DMS153 (cell line): ENCODE data around the gene NHLRC2.
A peak's percentile ranks its signal among the peaks of the same experiment; 100 is the strongest.
"Not testable (repeated sequence)": the region's sequence is repeated elsewhere in the genome, so short reads cannot be mapped to it uniquely, and the experiment has no call there.

Experiments used
- DNase-seq: peaks from one replicate; lab custom pipeline; 2025; lab: John Stamatoyannopoulos, UW

The NHLRC2 gene

GRCh38 chr10:113941140-113941539 lies 86.7 kb downstream of the NHLRC2 start:
- DNase-seq, result no peak

GRCh38 chr10:113943196-113943595 lies 88.7 kb downstream of the NHLRC2 start:
- DNase-seq, result not testable (repeated sequence)

GRCh38 chr10:113945075-113945686 lies 90.7 kb downstream of the NHLRC2 start:
- DNase-seq, result no peak

- no peak for DNase-seq
Observed at GRCh38 chr10:113945687-113946085, 91.2 kb downstream of the NHLRC2 start.

- no peak for DNase-seq
Observed at GRCh38 chr10:113947184-113948041, 93.0 kb downstream of the NHLRC2 start.

GRCh38 chr10:113948048-113948447 lies 93.6 kb downstream of the NHLRC2 start:
- DNase-seq, result no peak

- no peak for DNase-seq
Observed at GRCh38 chr10:113950268-113950667, 95.8 kb downstream of the NHLRC2 start.

- no peak for DNase-seq
Observed at GRCh38 chr10:113953505-113954272, 99.2 kb downstream of the NHLRC2 start.

- DNase-seq, result no peak
Observed at GRCh38 chr10:113954409-113954808, 99.9 kb downstream of the NHLRC2 start.

GRCh38 chr10:113957013-113957412 lies 102.6 kb downstream of the NHLRC2 start:
- DNase-seq, result no peak

- peak; percentile 84 for DNase-seq
Observed at GRCh38 chr10:113958631-113959382, 104.3 kb downstream of the NHLRC2 start.

- DNase-seq, result peak; percentile 81
Observed at GRCh38 chr10:113959383-113959760, 104.9 kb downstream of the NHLRC2 start.

GRCh38 chr10:113960617-113961181 lies 106.2 kb downstream of the NHLRC2 start:
- peak; percentile 93 for DNase-seq

GRCh38 chr10:113961182-113962031 lies 106.9 kb downstream of the NHLRC2 start:
- peak; percentile 56 for DNase-seq

- DNase-seq, result no peak
Observed at GRCh38 chr10:113965077-113965476, 110.6 kb downstream of the NHLRC2 start.

- DNase-seq, result no peak
Observed at GRCh38 chr10:113965683-113966082, 111.2 kb downstream of the NHLRC2 start.
